HG03521 (cell line): ENCODE results near the gene TCP11L1.
"Not testable (repeated sequence)": the region's sequence is repeated elsewhere in the genome, so short reads cannot be mapped to it uniquely, and the experiment has no call there.

Experiments
- ATAC-seq: cut with Tn5 transposase; IDR thresholded peaks from one replicate; pipeline ENCODE4 v1.9.1; 2021; ENCODE audit warnings: mild to moderate bottlenecking, moderate library complexity; ENCODE audit not compliant: unreplicated experiment

Gene TCP11L1

GRCh38 chr11:33028537-33028914 is 10.8 kb upstream of the TCP11L1 start:
- ATAC-seq, result no peak

GRCh38 chr11:33029218-33029617 is 10.2 kb upstream of the TCP11L1 start:
- ATAC-seq, result not testable (repeated sequence)

- no peak for ATAC-seq
Observed at GRCh38 chr11:33033493-33033892, 5.9 kb upstream of the TCP11L1 start.

GRCh38 chr11:33035011-33035410 is 4.4 kb upstream of the TCP11L1 start:
- no peak for ATAC-seq

GRCh38 chr11:33040033-33040861 is 875 bp downstream of the TCP11L1 start:
- ATAC-seq, result peak; percentile 29

GRCh38 chr11:33040862-33041453 is 1.6 kb downstream of the TCP11L1 start:
- no peak for ATAC-seq

- ATAC-seq, result no peak
Observed at GRCh38 chr11:33043221-33043830, 4.0 kb downstream of the TCP11L1 start.

- ATAC-seq, result no peak
Observed at GRCh38 chr11:33044285-33044756, 4.9 kb downstream of the TCP11L1 start.

- ATAC-seq, result no peak
Observed at GRCh38 chr11:33045551-33046255, 6.3 kb downstream of the TCP11L1 start.

- not testable (repeated sequence) for ATAC-seq
Observed at GRCh38 chr11:33048701-33049100, 9.3 kb downstream of the TCP11L1 start.

- not testable (repeated sequence) for ATAC-seq
Observed at GRCh38 chr11:33049565-33050408, 10.4 kb downstream of the TCP11L1 start.

GRCh38 chr11:33052231-33052630 is 12.9 kb downstream of the TCP11L1 start:
- ATAC-seq, result no peak

- no peak for ATAC-seq
Observed at GRCh38 chr11:33055375-33055774, 16.0 kb downstream of the TCP11L1 start.

- no peak for ATAC-seq
Observed at GRCh38 chr11:33057284-33057683, 17.9 kb downstream of the TCP11L1 start.

GRCh38 chr11:33059331-33060007 is 20.1 kb downstream of the TCP11L1 start:
- no peak for ATAC-seq

GRCh38 chr11:33060271-33060670 is 20.9 kb downstream of the TCP11L1 start:
- no peak for ATAC-seq

GRCh38 chr11:33062137-33062536 is 22.8 kb downstream of the TCP11L1 start:
- no peak for ATAC-seq

- ATAC-seq, result no peak
Observed at GRCh38 chr11:33063326-33063881, 24.0 kb downstream of the TCP11L1 start.

- ATAC-seq, result no peak
Observed at GRCh38 chr11:33064033-33064825, 24.9 kb downstream of the TCP11L1 start.
